ENCODE data around the gene SLC39A11.

SLC39A11 gene

DNA sequence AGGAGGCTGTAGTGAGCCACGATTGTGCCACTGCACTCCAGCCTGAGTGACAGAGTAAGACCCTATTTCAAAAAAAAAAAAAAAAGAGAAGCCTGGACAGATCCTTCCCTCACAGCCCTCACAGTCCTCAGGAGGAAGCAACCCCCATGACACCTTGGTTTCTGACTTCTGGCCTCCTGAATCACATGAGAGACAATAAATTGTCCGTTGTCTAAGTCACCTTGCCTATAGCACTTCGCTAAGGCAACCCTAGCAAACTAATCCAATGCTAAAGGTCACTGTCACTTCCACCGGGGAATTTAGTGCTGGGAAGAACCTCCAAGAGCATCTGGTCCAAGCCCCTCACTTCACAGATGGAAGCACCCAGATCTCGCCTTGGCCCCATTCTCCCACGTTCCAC is 18.9 kb upstream of the SLC39A11 start:
- Histone ChIP-seq H3K27ac (no peak overlapping the region), H3K4me3 (no peak overlapping the region)
- DNase-seq (ENCODE audit: low spot score), result no peak
- TF ChIP-seq, protein P1, sequence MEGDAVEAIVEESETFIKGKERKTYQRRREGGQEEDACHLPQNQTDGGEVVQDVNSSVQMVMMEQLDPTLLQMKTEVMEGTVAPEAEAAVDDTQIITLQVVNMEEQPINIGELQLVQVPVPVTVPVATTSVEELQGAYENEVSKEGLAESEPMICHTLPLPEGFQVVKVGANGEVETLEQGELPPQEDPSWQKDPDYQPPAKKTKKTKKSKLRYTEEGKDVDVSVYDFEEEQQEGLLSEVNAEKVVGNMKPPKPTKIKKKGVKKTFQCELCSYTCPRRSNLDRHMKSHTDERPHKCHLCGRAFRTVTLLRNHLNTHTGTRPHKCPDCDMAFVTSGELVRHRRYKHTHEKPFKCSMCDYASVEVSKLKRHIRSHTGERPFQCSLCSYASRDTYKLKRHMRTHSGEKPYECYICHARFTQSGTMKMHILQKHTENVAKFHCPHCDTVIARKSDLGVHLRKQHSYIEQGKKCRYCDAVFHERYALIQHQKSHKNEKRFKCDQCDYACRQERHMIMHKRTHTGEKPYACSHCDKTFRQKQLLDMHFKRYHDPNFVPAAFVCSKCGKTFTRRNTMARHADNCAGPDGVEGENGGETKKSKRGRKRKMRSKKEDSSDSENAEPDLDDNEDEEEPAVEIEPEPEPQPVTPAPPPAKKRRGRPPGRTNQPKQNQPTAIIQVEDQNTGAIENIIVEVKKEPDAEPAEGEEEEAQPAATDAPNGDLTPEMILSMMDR (IDR thresholded peaks at IDR 0.05), result no peak

DNA sequence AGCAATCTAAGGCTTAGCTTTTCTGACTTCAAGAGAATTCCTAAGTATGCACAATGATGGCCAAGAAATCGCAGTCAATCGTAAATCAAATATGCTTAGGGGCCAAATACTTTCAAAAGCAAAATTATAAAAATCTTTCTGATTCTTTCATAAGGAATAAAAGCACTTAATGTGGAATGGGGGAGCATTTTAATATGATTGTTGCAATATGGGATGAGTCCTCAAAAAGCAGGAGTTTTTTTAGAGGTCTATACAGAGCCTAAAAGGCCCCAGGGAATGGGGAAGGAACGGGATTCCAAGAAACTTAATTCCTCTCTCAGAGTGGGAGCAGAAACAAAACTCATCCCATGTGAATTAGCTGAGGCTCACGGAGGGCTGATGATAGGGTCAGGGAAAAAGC is 14.7 kb upstream of the SLC39A11 start:
- Histone ChIP-seq H3K4me3 (no peak overlapping the region), H3K27ac (no peak overlapping the region)
- TF ChIP-seq, protein P1 (IDR thresholded peaks at IDR 0.05), result no peak
- DNase-seq (ENCODE audit: low spot score), result no peak

DNA sequence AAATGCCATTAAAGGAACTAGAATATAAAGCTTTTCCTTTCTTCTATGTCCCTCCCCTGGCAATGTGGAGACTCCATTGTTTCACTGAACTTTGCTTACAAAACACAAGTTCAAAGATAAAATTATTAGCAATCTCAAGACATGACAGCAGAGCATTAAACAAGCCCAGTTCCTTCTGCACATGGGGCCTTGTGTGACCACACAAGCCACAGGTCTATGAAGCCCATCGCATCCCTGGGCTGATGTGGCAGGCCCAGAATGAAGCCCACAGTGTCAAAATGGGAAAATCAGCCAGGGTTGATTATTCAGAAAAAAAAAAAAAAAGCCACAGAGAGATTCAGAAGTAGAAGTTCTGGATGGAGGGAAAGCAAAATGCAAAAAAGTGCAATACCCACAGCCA is 12.9 kb upstream of the SLC39A11 start:
- no peak for DNase-seq (ENCODE audit: low spot score)
- Histone ChIP-seq H3K4me3 (no peak overlapping the region), H3K27ac (no peak overlapping the region)
- TF ChIP-seq, protein P1 (IDR thresholded peaks at IDR 0.05), result no peak

DNA sequence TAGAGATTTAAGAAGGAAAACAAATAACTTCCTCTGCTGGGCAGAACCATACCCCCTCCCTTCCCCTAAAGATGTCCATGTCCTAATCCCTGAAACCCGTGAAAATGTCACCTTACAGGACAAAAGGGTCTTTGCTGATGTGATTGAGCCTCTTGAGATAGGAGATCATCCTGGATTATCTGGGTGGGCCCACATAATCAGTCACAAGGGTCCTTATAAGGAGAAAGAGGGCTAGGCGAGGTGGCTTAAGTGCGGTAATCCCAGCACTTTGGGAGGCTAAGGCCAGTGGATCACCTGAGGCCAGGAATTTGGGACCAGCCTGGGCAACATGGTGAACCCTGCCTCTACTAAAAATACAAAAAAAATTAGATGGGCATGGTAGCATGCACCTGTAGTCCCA is 12.0 kb upstream of the SLC39A11 start:
- no peak overlapping the region for H3K27ac ChIP-seq
- H3K4me3 ChIP-seq, result no peak overlapping the region
- DNase-seq (ENCODE audit: low spot score), result no peak
- TF ChIP-seq, protein P1 (IDR thresholded peaks at IDR 0.05), result no peak

DNA sequence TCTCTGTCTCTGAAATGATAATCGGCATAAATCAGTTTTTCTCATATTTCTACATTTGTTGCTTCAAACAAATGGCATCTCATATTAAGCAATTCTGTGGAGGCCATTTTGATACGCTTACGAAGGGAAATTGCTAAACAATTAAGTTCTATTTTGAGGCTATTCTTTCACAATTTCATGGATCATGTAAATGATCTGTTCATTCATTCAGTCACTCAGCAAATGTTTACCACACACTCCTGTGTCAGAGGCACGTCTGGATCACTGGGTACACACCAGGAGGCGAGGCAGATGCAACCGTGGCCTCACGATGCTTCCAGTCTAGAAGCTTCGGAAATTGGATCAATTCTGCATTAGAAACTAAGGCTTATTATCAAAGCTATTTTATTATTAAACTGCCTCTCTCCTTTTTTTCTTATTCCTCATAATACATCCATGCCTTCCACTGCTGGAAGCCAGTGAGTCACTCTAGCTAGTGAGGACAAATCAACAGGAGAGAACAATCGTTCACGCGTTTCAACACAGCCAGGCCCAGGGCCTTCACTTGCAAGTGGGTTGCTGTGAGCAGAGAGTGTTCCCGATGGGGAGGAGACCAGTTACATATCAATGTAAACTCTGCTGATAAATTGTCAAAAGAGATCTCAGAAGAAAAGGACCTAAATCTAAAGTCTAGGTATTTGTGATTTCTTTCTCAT is 11.3 kb upstream of the SLC39A11 start:
- no peak overlapping the region for H3K4me3 ChIP-seq
- TF ChIP-seq, protein P1 (IDR thresholded peaks at IDR 0.05), result no peak
- DNase-seq (ENCODE audit: low spot score), result no peak
- no peak overlapping the region for H3K27ac ChIP-seq

DNA sequence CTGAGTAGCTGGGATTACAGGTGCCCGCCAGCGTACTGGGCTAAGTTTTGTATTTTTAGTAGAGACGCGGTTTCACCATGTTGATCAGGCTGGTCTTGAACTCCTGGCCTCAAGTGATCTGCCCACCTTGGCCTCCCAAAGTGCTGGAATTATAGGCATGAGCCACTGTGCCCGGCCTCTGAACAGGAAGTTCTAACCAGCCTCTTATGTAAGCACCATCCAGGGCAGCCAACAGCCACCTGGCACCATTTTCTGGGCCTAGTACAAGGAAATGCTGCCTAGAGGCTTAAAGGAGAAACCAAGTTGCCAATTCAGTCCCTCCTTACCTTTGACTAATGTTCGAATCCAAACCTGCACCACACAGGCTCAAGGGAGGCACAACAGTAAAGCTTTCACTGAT is 8.5 kb upstream of the SLC39A11 start:
- no peak overlapping the region for H3K4me3 ChIP-seq
- TF ChIP-seq, protein P1 (IDR thresholded peaks at IDR 0.05), result no peak
- no peak for DNase-seq (ENCODE audit: low spot score)
- H3K27ac ChIP-seq, result no peak overlapping the region

DNA sequence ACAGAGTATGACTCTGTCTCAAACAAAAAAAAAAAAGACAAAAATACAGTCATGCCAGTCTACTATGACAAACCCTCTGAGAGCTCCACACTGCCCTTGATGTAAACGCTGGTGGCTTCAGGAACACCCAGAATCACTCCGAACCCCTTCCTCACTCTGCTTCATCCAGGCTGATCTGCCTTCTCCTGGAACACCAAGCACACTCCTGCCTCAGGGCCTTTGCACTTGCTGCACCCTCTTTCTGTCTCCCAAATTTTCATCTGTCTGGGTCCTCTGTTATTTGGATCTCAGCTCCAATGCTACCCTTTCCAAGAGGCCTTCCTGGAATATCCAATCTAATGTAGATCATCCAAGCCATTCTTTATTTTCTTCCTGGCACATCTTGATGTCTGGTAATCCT is 7.9 kb upstream of the SLC39A11 start:
- no peak overlapping the region for H3K27ac ChIP-seq
- no peak overlapping the region for H3K4me3 ChIP-seq
- TF ChIP-seq, protein P1 (IDR thresholded peaks at IDR 0.05), result no peak
- no peak for DNase-seq (ENCODE audit: low spot score)

Data from coronary artery (tissue), 2 donors.